Body of pancreas (tissue), 4 donors: ENCODE measurements around the gene UMAD1. TPM values are rescaled to one million over a fixed set of nuclear protein-coding genes. Genes with fewer than 3 reads are reported as not detected.

Experiments
- ATAC-seq: fragments of 150-250 bp; one replicate; pipeline ENCODE4 v1.9.1; 2016
- DNase-seq, 4 donors: peaks; one replicate each; pipeline ENCODE4 v3.0.0-alpha.2; 2019
- H3K27ac ChIP-seq, 4 donors: fragments of 200-600 bp; sonication (generic); 1 replicate in 3 of 4; 2 replicates in 1 of 4; pipeline versions ENCODE4 v1.5.1 to v1.6.1; 2016 to 2019; ENCODE audit warnings: mild to moderate bottlenecking in 1 of 4, mixed read lengths in 1 of 4, moderate library complexity in 1 of 4
- H3K27me3 ChIP-seq, 2 donors: fragments of 200-600 bp; sonication (generic); one replicate each; pipeline ENCODE4 v1.6.0; 2016; ENCODE audit warnings: mild to moderate bottlenecking in 1 of 2
- H3K36me3 ChIP-seq, 2 donors: fragments of 200-600 bp; sonication (generic); replicated peaks in 1 of 2; 2 replicates each; pipeline ENCODE4 v1.5.1; 2016; ENCODE audit warnings: low read depth in 2 of 2; ENCODE audit not compliant: insufficient read depth in 1 of 2
- H3K4me1 ChIP-seq: fragments of 200-600 bp; sonication (generic); one replicate; pipeline ENCODE4 v1.6.0; 2016
- H3K4me3 ChIP-seq, 2 donors: fragments of 200-600 bp; sonication (generic); 1 replicate in 1 of 2; 2 replicates in 1 of 2; pipeline ENCODE4 v1.5.1; 2016 to 2019
- H3K9me3 ChIP-seq, 3 donors: fragments of 200-600 bp; sonication (generic); 1 replicate in 2 of 3; 2 replicates in 1 of 3; pipeline ENCODE4 v1.5.1; 2016
- CTCF ChIP-seq, 7 experiments: fragments of 450-650 bp in 4 of 7; fragments of 200-600 bp in 3 of 7; sonication (generic) in 3 of 7; IDR thresholded peaks; one replicate each; pipeline ENCODE4 v1.5.1; 2016 to 2019; ENCODE audit warnings: antibody characterized with exemption in 7 of 7
- POLR2A ChIP-seq, 3 donors: fragments of 450-650 bp; IDR thresholded peaks; one replicate each; pipeline ENCODE4 v1.6.1; 2016; ENCODE audit warnings: antibody characterized with exemption in 3 of 3, mild to moderate bottlenecking in 2 of 3
- WGBS, 2 donors: methylation state at CpG; one replicate each; pipeline ENCODE4 v1.1.5; 2017; 5-methylcytosine and 5-hydroxymethylcytosine counted together
- intact Hi-C: fragments of 100-400 bp; cut with DNase I; formaldehyde crosslinking; loops from one replicate; pipeline ENCODE4 v1.15.1; 2023
- total RNA-seq, 2 donors: library from RNA; depleted of rRNA; stranded (reverse); fragments of >200 nt; gene quantifications; one replicate each; pipeline ENCODE4 v1.1.0, GENCODE V29; 2016

Gene UMAD1
- total RNA-seq, 2 donors from 2014 or later, result 15.8 to 34.8 TPM

GRCh38 chr7:7742223-7742622, 101.7 kb downstream of the UMAD1 start:
- 92 to 98% methylated on average over 12 of the region's 12 CpGs for WGBS, 2 donors
- ATAC-seq (no peak), DNase-seq (no peak)
- Histone ChIP-seq H3K4me1 (peaks cover 22% of the 10 kb centered on the region), H3K27me3 (no peaks in the 10 kb centered on the region), H3K27ac (no peak overlapping the region), H3K4me3 (no peak overlapping the region), H3K9me3 (no peaks in the 10 kb centered on the region), H3K36me3 (no peaks in the 10 kb centered on the region)
- intact Hi-C loops, result no loop called here
- TF ChIP-seq POLR2A (IDR thresholded peaks at IDR 0.05) (no peak), CTCF (IDR thresholded peaks at IDR 0.05) (no peak)

GRCh38 chr7:7745258-7745657, 104.7 kb downstream of the UMAD1 start:
- no peak for ATAC-seq
- no peak for DNase-seq
- 75 to 80% methylated on average over 4 of the region's 4 CpGs for WGBS, 2 donors
- H3K4me3 ChIP-seq, result no peak overlapping the region
- intact Hi-C loops, result no loop called here
- no peaks in the 10 kb centered on the region for H3K36me3 ChIP-seq
- H3K9me3 ChIP-seq, result no peaks in the 10 kb centered on the region
- H3K27ac ChIP-seq, result no peak overlapping the region
- peaks cover 6% of the 10 kb centered on the region for H3K4me1 ChIP-seq
- no peaks in the 10 kb centered on the region for H3K27me3 ChIP-seq
- TF ChIP-seq CTCF (IDR thresholded peaks at IDR 0.05), result no peak
- TF ChIP-seq POLR2A (IDR thresholded peaks at IDR 0.05), result no peak

GRCh38 chr7:7745966-7746365, 105.4 kb downstream of the UMAD1 start:
- intact Hi-C loops, result no loop called here
- DNase-seq (no peak), ATAC-seq (no peak)
- no peak for TF ChIP-seq POLR2A (IDR thresholded peaks at IDR 0.05)
- TF ChIP-seq CTCF (IDR thresholded peaks at IDR 0.05), result no peak
- no peaks in the 10 kb centered on the region for H3K36me3 ChIP-seq
- peaks cover 10% of the 10 kb centered on the region for H3K4me1 ChIP-seq
- no peaks in the 10 kb centered on the region for H3K27me3 ChIP-seq
- H3K9me3 ChIP-seq, result no peaks in the 10 kb centered on the region
- H3K4me3 ChIP-seq, result no peak overlapping the region
- H3K27ac ChIP-seq, result no peak overlapping the region
- WGBS, 2 donors, result 88% methylated on average over 4 of the region's 4 CpGs

GRCh38 chr7:7746458-7746857, 105.9 kb downstream of the UMAD1 start:
- DNase-seq, result peak in 2 of 4 donors; percentile 18 to 36
- Histone ChIP-seq H3K4me1 (peaks cover 15% of the 10 kb centered on the region), H3K9me3 (no peaks in the 10 kb centered on the region), H3K27ac (no peak overlapping the region), H3K4me3 (no peak overlapping the region), H3K27me3 (no peaks in the 10 kb centered on the region), H3K36me3 (no peaks in the 10 kb centered on the region)
- intact Hi-C loops, result no loop called here
- WGBS, 2 donors, result 37 to 43% methylated on average over 4 of the region's 4 CpGs
- no peak for TF ChIP-seq POLR2A (IDR thresholded peaks at IDR 0.05)
- TF ChIP-seq CTCF (IDR thresholded peaks at IDR 0.05), result no peak
- no peak for ATAC-seq

GRCh38 chr7:7750571-7751242, 110.2 kb downstream of the UMAD1 start:
- TF ChIP-seq POLR2A (IDR thresholded peaks at IDR 0.05) (no peak), CTCF (IDR thresholded peaks at IDR 0.05) (no peak)
- intact Hi-C loops, result no loop called here
- Histone ChIP-seq H3K9me3 (no peaks in the 10 kb centered on the region), H3K27me3 (no peaks in the 10 kb centered on the region), H3K4me1 (peaks cover 22% of the 10 kb centered on the region), H3K36me3 (no peaks in the 10 kb centered on the region), H3K27ac (peak overlapping the region in 2 of 4 donors; percentile 15 to 16), H3K4me3 (no peak overlapping the region)
- DNase-seq, result no peak
- WGBS, 2 donors, result 58 to 61% methylated on average over 2 of the region's 2 CpGs
- ATAC-seq, result no peak
